Glutamatergic neuron (in vitro differentiated cells): ENCODE measurements around the gene GSS. TPM values are rescaled to one million over a fixed set of nuclear protein-coding genes. Genes with fewer than 3 reads are reported as not detected.

Experiments
- DNase-seq: peaks from one replicate; pipeline ENCODE4 v3.0.0; 2022
- H3K27ac Mint-ChIP-seq: one replicate; pipeline ENCODE4 v1.8.0; 2020; ENCODE audit warnings: mild to moderate bottlenecking, mixed read lengths, inconsistent platforms; ENCODE audit not compliant: unreplicated experiment
- H3K27me3 Mint-ChIP-seq: one replicate; pipeline ENCODE4 v1.8.0; 2020; ENCODE audit warnings: mild to moderate bottlenecking, moderate library complexity, mixed read lengths, inconsistent platforms; ENCODE audit not compliant: unreplicated experiment
- H3K36me3 Mint-ChIP-seq: one replicate; pipeline ENCODE4 v1.8.0; 2020; ENCODE audit warnings: mild to moderate bottlenecking, mixed read lengths, inconsistent platforms; ENCODE audit not compliant: unreplicated experiment
- H3K4me1 Mint-ChIP-seq: one replicate; pipeline ENCODE4 v1.8.0; 2020; ENCODE audit warnings: mild to moderate bottlenecking, low read depth, mixed read lengths, inconsistent platforms; ENCODE audit not compliant: unreplicated experiment
- H3K4me3 Mint-ChIP-seq: one replicate; pipeline ENCODE4 v1.8.0; 2020; ENCODE audit warnings: mild to moderate bottlenecking, mixed read lengths, inconsistent platforms; ENCODE audit not compliant: unreplicated experiment
- H3K9me3 Mint-ChIP-seq: one replicate; pipeline ENCODE4 v1.8.0; 2020; ENCODE audit warnings: mild to moderate bottlenecking, moderate library complexity, mixed read lengths, inconsistent platforms; ENCODE audit not compliant: unreplicated experiment
- total RNA-seq: library from RNA; stranded (reverse); fragmentation: NEBNext Ultra II Directional; extraction: Animal tissue kit (Norgen Biotek cat#: 25700); gene quantifications from one replicate; pipeline ENCODE4 v1.2.1, GENCODE V29; 2021; ENCODE audit not compliant: unreplicated experiment
- TF ChIP-seq, protein P1 (sequence below): fragments of 200-600 bp; sonication (generic); IDR thresholded peaks from one replicate; pipeline ENCODE4 v1.5.0; 2021; ENCODE audit not compliant: partially characterized antibody, unreplicated experiment

The GSS gene
- total RNA-seq, 1 donor from 2014 or later: 28.2 TPM

GRCh38 chr20:35002426-35003210 is 47.0 kb upstream of the GSS start:
- Mint-ChIP-seq H3K36me3 (no peaks in the 10 kb centered on the region), H3K27ac (no peak overlapping the region), H3K4me3 (no peak overlapping the region), H3K4me1 (no peaks in the 10 kb centered on the region), H3K9me3 (peaks cover 3% of the 10 kb centered on the region), H3K27me3 (peaks cover 7% of the 10 kb centered on the region)
- TF ChIP-seq, protein P1, sequence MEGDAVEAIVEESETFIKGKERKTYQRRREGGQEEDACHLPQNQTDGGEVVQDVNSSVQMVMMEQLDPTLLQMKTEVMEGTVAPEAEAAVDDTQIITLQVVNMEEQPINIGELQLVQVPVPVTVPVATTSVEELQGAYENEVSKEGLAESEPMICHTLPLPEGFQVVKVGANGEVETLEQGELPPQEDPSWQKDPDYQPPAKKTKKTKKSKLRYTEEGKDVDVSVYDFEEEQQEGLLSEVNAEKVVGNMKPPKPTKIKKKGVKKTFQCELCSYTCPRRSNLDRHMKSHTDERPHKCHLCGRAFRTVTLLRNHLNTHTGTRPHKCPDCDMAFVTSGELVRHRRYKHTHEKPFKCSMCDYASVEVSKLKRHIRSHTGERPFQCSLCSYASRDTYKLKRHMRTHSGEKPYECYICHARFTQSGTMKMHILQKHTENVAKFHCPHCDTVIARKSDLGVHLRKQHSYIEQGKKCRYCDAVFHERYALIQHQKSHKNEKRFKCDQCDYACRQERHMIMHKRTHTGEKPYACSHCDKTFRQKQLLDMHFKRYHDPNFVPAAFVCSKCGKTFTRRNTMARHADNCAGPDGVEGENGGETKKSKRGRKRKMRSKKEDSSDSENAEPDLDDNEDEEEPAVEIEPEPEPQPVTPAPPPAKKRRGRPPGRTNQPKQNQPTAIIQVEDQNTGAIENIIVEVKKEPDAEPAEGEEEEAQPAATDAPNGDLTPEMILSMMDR: no peak
- DNase-seq: no peak

GRCh38 chr20:35001596-35002362 is 46.2 kb upstream of the GSS start:
- Mint-ChIP-seq H3K9me3 (peaks cover 4% of the 10 kb centered on the region), H3K36me3 (no peaks in the 10 kb centered on the region), H3K4me3 (no peak overlapping the region), H3K27me3 (peaks cover 7% of the 10 kb centered on the region), H3K4me1 (no peaks in the 10 kb centered on the region), H3K27ac (no peak overlapping the region)
- TF ChIP-seq, protein P1: no peak
- no peak for DNase-seq

DNA sequence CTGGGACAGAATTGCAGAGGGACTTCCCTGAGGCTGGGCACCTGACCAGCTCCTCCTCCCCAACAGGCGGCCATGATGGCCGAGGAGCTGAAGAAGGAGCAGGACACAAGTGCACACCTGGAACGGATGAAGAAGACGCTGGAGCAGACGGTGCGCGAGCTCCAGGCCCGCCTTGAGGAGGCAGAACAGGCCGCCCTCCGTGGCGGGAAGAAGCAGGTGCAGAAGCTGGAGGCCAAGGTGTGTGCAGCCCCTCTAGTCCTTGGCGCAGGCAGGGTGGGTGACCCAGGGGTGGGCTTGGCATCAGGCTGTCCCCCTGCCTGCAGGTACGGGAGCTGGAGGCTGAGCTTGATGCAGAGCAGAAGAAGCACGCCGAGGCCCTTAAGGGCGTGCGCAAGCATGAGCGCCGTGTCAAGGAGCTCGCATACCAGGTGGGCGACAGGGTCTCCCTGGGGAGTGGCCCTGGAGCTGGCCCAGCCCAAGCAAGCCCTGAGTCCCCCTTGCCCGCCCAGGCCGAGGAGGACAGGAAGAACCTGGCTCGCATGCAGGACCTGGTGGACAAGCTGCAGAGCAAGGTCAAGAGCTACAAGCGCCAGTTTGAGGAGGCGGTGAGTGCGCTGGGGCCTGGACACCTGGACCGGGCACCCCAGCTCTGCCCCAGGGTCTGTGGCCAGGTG is 45.5 kb upstream of the GSS start:
- no peak overlapping the region for H3K4me3 Mint-ChIP-seq
- H3K9me3 Mint-ChIP-seq: peaks cover 4% of the 10 kb centered on the region
- no peak for DNase-seq
- no peaks in the 10 kb centered on the region for H3K36me3 Mint-ChIP-seq
- H3K27me3 Mint-ChIP-seq: peaks cover 7% of the 10 kb centered on the region
- no peak overlapping the region for H3K27ac Mint-ChIP-seq
- no peaks in the 10 kb centered on the region for H3K4me1 Mint-ChIP-seq
- TF ChIP-seq, protein P1: no peak

DNA sequence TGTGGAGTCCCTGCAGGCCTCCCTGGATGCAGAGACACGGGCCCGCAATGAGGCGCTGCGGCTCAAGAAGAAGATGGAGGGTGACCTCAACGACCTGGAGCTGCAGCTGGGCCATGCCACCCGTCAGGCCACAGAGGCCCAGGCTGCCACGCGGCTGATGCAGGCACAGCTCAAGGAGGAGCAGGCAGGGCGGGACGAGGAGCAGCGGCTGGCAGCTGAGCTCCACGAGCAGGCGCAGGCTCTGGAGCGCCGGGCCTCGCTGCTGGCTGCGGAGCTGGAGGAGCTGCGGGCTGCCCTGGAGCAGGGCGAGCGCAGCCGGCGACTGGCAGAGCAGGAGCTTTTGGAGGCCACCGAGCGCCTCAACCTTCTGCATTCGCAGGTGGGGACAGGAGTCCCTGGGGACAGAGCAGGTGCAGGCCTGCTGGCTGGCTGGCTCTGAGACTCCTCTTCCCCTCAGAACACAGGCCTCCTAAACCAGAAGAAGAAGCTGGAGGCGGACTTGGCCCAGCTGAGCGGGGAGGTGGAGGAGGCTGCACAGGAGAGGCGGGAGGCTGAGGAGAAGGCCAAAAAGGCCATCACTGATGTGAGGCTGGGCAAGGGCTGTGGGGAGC is 44.8 kb upstream of the GSS start:
- Mint-ChIP-seq H3K27ac (no peak overlapping the region), H3K9me3 (peaks cover 4% of the 10 kb centered on the region), H3K36me3 (no peaks in the 10 kb centered on the region), H3K27me3 (peaks cover 7% of the 10 kb centered on the region), H3K4me3 (no peak overlapping the region), H3K4me1 (no peaks in the 10 kb centered on the region)
- no peak for DNase-seq
- TF ChIP-seq, protein P1: no peak
